Measurements from ENCODE around the gene COL11A2.
A peak's percentile ranks its signal among the peaks of the same experiment; 100 is the strongest.
"Not testable (repeated sequence)": the region's sequence is repeated elsewhere in the genome, so short reads cannot be mapped to it uniquely, and the experiment has no call there.

COL11A2 gene

GRCh38 chr6:33192105-33192646 lies at the start of gene COL11A2:
Gene COL11A2, minus strand, starts transcription at chr6:33192467. Its CDS starts 227 bp downstream, at chr6:33192240.
- no peak for DNase-seq (ENCODE audit: low read depth in 3 of 3)

GRCh38 chr6:33241968-33242367 lies 49.7 kb upstream of the COL11A2 start:
- DNase-seq (ENCODE audit: low read depth in 3 of 3), result no peak

- no peak for DNase-seq (ENCODE audit: low read depth in 3 of 3)
Measured at GRCh38 chr6:33237741-33238140, 45.5 kb upstream of the COL11A2 start.

GRCh38 chr6:33236852-33237251 lies 44.6 kb upstream of the COL11A2 start:
- DNase-seq (ENCODE audit: low read depth in 3 of 3), result no peak

GRCh38 chr6:33236328-33236727 lies 44.1 kb upstream of the COL11A2 start:
- DNase-seq (ENCODE audit: low read depth in 3 of 3), result no peak

- no peak for DNase-seq (ENCODE audit: low read depth in 3 of 3)
Measured at GRCh38 chr6:33235221-33235634, 43.0 kb upstream of the COL11A2 start.

GRCh38 chr6:33226503-33227120 lies 34.3 kb upstream of the COL11A2 start:
- DNase-seq (ENCODE audit: low read depth in 3 of 3), result not testable (repeated sequence)

- no peak for DNase-seq (ENCODE audit: low read depth in 3 of 3)
Measured at GRCh38 chr6:33217681-33218080, 25.4 kb upstream of the COL11A2 start.

GRCh38 chr6:33217246-33217645 lies 25.0 kb upstream of the COL11A2 start:
- no peak for DNase-seq (ENCODE audit: low read depth in 3 of 3)

GRCh38 chr6:33216117-33216649 lies 23.9 kb upstream of the COL11A2 start:
- no peak for DNase-seq (ENCODE audit: low read depth in 3 of 3)

GRCh38 chr6:33215271-33216116 lies 23.2 kb upstream of the COL11A2 start:
- DNase-seq (ENCODE audit: low read depth in 3 of 3), result no peak

- no peak for DNase-seq (ENCODE audit: low read depth in 3 of 3)
Measured at GRCh38 chr6:33213989-33214335, 21.7 kb upstream of the COL11A2 start.

GRCh38 chr6:33213166-33213988 lies 21.1 kb upstream of the COL11A2 start:
- no peak for DNase-seq (ENCODE audit: low read depth in 3 of 3)

- DNase-seq (ENCODE audit: low read depth in 3 of 3), result no peak
Measured at GRCh38 chr6:33212857-33213165, 20.5 kb upstream of the COL11A2 start.

GRCh38 chr6:33211666-33212422 lies 19.6 kb upstream of the COL11A2 start:
- DNase-seq (ENCODE audit: low read depth in 3 of 3), result no peak

- DNase-seq (ENCODE audit: low read depth in 3 of 3), result no peak
Measured at GRCh38 chr6:33211136-33211535, 18.9 kb upstream of the COL11A2 start.

- no peak for DNase-seq (ENCODE audit: low read depth in 3 of 3)
Measured at GRCh38 chr6:33209856-33210255, 17.6 kb upstream of the COL11A2 start.

- DNase-seq (ENCODE audit: low read depth in 3 of 3), result peak; percentile 68 to 87 (median 72)
Measured at GRCh38 chr6:33208091-33208967, 16.1 kb upstream of the COL11A2 start, which contains the start of gene RING1. Gene RING1, plus strand, starts transcription at chr6:33208500. Its CDS starts 323 bp downstream, at chr6:33208823.

GRCh38 chr6:33207552-33208090 lies 15.4 kb upstream of the COL11A2 start:
- no peak for DNase-seq (ENCODE audit: low read depth in 3 of 3)
